Activated CD8-positive, alpha-beta memory T cell treated with anti-CD3 and anti-CD28 coated beads, Interleukin-2, amount 50 U/mL, for 24 hours (primary cell): ENCODE measurements around the gene ESRP2.

Source experiments
- DNase-seq: peaks from one replicate; pipeline ENCODE4 v3.0.0-alpha.2; 2020; ENCODE audit errors: extremely low read depth

The ESRP2 gene

GRCh38 chr16:68217506-68217905, 18.4 kb downstream of the ESRP2 start:
- DNase-seq, result no peak

DNA sequence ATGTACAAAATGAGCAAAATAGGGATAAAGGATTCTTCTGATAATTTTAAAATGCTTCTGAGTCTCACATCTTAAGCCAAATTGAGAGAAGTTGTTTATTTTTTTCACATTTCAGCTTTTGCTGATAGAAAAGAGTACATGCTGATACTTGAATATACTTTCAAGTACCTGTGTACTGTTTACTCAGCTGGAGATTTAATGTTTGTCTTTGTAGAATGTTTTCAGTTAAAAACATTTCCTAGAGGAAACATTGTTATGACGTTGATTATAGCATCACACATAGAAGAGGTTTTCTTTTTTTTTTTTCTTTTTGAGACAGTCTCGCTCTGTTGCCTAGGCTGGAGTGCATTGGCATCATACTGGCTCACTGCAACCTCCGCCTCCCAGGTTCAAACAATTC, 19.7 kb downstream of the ESRP2 start:
- no peak for DNase-seq

DNA sequence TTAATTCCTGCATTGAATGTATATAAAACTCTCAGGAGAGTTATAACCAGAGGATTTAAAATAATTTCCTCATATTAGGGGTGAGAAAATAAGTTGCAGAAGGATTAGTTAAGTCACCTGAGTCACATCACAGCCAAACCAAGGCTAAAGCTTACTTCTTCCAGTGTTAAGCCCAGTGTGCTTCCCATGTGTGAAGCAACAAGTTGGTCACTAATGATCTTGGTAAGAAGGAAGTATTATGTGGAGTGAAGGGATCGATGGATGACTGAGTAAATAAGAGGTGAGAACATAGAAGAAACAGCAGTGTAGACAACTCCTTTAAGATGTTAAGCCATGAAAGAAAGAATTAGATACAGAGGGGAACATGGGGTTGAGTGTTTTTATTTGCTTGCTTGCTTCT, 20.6 kb downstream of the ESRP2 start:
- DNase-seq, result no peak

GRCh38 chr16:68214726-68215125, 21.2 kb downstream of the ESRP2 start:
- DNase-seq, result no peak

GRCh38 chr16:68206245-68206644, 29.7 kb downstream of the ESRP2 start:
- DNase-seq, result no peak

GRCh38 chr16:68202091-68202519, 33.8 kb downstream of the ESRP2 start:
- DNase-seq, result no peak

DNA sequence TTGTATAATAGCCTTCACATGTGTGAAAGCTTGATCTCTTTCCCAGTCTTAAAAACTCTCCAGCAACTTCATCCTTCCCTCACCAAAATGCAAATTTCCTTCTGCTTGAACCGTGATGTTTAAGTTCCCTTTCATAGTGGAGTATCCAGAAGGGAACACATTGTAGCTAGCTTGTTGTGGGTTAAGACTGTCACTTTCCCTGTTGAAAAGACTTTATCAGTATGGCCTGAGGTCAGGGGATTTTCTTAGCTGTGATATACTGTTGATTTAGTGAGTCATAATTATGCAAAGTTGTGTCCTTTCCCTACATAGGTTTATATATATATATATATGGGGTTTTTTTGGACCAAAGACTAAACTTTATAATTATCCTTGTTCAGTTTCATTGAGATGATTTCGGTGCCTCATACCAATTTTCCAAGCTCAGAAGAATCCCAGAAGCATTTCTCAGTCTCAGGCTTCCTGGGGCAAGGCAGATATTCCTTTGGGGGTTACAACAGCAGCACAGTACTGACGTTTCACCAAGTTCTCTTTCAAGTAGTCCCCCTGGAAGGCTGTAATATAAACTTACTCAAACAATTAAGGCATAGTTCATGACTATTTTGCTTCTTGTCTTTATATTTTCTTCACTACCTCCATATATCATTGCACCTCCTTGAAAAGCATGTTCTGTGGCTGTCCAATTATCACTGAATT, 35.7 kb downstream of the ESRP2 start:
- no peak for DNase-seq

DNA sequence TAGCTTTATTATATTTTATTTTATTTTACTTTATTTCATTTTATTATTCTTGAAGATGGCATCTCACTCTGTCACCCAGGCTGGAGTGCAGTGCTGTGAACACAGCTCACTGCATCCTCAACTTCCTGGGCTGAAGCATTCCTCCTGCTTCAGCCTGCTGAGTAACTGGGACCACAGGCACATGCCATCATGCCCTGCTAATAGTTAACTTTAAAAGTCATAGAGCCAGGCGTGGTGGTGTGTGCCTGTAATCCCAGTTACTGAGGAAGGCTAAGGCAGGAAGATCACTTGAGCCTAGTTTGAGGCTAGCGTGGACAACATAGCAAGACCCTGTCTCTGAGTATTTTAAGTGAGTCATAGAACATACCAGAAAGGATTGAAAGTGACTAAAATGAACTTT, 38.7 kb downstream of the ESRP2 start:
- no peak for DNase-seq

DNA sequence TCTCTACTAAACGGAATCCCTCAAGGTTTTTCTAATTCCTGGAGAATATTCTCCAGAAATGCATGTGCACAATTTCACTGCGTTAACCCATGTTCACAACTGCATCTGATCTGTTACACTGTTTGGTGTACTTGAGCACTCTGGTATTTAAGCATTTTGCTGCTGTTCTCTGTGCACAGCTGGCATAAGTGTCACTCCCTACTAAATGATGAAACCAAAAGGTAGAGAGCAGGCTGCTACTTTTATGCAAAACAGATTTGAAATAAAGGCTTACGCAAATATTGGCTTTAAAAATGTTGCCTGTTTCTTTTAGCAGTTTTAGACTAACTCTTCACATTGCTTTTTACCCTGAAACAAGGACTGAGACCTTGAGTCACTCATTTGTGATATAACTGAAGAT, 41.7 kb downstream of the ESRP2 start:
- no peak for DNase-seq

DNA sequence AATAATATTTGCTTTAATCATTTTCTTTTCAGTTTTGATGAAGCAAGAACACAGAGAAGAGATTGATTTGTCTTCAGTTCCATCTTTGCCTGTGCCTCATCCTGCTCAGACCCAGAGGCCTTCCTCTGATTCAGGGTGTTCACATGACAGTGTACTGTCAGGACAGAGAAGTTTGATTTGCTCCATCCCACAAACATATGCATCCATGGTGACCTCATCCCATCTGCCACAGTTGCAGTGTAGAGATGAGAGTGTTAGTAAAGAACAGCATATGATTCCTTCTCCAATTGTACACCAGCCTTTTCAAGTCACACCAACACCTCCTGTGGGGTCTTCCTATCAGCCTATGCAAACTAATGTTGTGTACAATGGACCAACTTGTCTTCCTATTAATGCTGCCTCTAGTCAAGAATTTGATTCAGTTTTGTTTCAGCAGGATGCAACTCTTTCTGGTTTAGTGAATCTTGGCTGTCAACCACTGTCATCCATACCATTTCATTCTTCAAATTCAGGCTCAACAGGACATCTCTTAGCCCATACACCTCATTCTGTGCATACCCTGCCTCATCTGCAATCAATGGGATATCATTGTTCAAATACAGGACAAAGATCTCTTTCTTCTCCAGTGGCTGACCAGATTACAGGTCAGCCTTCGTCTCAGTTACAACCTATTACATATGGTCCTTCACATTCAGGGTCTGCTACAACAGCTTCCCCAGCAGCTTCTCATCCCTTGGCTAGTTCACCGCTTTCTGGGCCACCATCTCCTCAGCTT, 45.0 kb downstream of the ESRP2 start:
- DNase-seq, result no peak

GRCh38 chr16:68190081-68190480, 45.8 kb downstream of the ESRP2 start:
- no peak for DNase-seq

DNA sequence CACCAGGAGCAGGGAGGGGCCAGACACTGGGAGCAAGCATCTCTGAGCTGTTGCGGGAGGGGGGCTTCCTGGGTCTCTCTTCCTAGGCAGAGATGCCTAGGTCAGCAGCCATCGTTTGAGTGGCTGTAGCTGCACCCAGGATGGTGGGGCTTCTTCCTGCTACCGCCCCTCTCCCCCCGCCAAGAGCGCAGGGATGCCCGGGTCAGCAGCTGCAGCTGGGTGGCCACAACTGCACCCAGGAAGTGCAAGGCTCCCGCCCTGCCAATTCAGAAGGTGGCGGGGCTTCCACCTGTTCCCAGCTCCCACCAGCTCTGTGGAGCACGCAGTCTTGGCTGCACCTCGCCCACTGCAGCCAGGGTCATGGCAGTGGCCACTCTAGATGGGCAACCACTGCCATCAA, 47.8 kb downstream of the ESRP2 start:
- DNase-seq, result no peak

GRCh38 chr16:68187505-68187904, 48.4 kb downstream of the ESRP2 start:
- DNase-seq, result no peak

GRCh38 chr16:68186877-68187276, 49.0 kb downstream of the ESRP2 start:
- DNase-seq, result no peak

GRCh38 chr16:68183046-68183445, 52.9 kb downstream of the ESRP2 start:
- DNase-seq, result no peak

- no peak for DNase-seq
Measured at GRCh38 chr16:68179855-68180254, 56.1 kb downstream of the ESRP2 start.

DNA sequence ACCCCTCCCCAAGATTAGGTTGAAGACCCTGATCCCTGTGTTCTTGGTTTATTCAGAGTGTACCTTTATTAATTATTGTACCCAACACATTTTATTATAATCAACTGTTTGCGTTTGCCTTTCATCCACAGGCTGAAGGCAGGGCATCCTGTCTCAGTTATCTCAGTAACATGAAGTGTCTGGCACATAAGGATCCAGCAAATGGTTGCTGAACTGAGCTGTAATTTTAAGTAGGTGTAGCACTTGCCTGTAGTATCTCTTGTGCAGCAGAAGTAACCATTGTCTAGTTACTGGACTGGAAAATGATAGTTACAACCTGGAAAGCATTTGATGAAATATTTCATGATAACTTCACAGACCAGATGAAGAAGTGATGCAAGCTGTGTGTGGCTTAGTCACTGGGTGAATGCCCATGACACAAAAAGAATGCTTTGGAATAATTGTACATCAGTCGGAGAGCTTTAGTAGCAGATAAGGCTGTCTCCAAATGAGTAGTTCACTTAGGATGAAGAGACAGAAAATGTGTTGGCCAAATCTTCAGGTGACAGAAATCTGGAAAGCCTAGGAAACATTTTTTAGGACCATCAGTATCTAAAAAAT, 56.6 kb downstream of the ESRP2 start:
- no peak for DNase-seq
